ENCODE data around the gene DGKI.

DNA sequence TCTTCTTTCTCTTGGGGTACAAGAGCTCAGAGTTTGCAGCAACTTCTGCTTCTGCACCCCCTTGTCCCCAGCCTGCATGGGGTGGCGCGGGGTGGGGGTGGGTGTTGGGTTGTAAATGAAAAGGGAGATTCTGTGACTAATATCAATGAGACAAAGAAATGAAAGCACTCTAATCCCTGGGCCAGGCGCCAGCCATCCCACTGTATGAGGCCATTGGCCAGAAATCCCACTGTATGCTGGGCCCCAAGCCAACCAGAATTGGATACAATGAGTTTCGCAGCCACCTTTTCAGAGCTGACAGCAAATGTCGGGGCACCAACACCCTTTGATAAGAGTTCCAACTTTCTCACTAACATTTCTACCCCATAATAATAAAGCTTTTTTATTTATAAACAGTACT is 492.4 kb downstream of the DGKI start:
- TF ChIP-seq CTCF (IDR thresholded peaks at IDR 0.05) (no peak), POLR2A (IDR thresholded peaks at IDR 0.05) (no peak)

All from thyroid gland (tissue), 4 donors.